Measurements from ENCODE around the gene PLCL2.

- TF ChIP-seq CTCF (conservative IDR thresholded peaks at IDR 0.05 in 1 of 2, IDR thresholded peaks at IDR 0.05 in 1 of 2; ENCODE audit: low read depth in 1 of 2, low read length in 2 of 2) (no peak), EZH2 (IDR thresholded peaks at IDR 0.05; ENCODE audit: low read length, missing control alignments) (no peak)
Observed at GRCh38 chr3:16877505-16877904, 7.2 kb upstream of the PLCL2 start.
